GM23338 (cell line): ENCODE measurements around the gene FLT1. TPM values are rescaled to one million over a fixed set of nuclear protein-coding genes. Genes with fewer than 3 reads are reported as not detected.
A peak's percentile ranks its signal among the peaks of the same experiment; 100 is the strongest.

ENCODE experiments used
- ATAC-seq: fragments of 200-7000 bp; cut with Tn5 transposase; 3 replicates; pipeline ENCODE4 v1.9.1; 2020
- DNase-seq: peaks from one replicate; pipeline ENCODE4 v3.0.0-alpha.2; 2015; ENCODE audit warnings: low spot score
- H2AFZ ChIP-seq: fragments of 200-600 bp; sonication (generic); 2 replicates; pipeline ENCODE4 v1.8.0; 2016; ENCODE audit warnings: antibody characterized with exemption, mild to moderate bottlenecking, moderate library complexity
- H3F3A ChIP-seq: fragments of 200-600 bp; sonication (generic); replicated peaks from 2 replicates; pipeline ENCODE4 v1.8.0; 2017; ENCODE audit warnings: antibody characterized with exemption, mixed run types, low read depth
- H3K27ac ChIP-seq: fragments of 200-600 bp; sonication (generic); 2 replicates; pipeline ENCODE4 v1.6.1; 2016; ENCODE audit warnings: low read depth
- H3K27me3 ChIP-seq: fragments of 200-600 bp; sonication (generic); 2 replicates; pipeline ENCODE4 v1.8.0; 2016; ENCODE audit warnings: mild to moderate bottlenecking, mixed run types, moderate library complexity; ENCODE audit not compliant: insufficient read depth
- H3K36me3 ChIP-seq: fragments of 200-600 bp; sonication (generic); 2 replicates; pipeline ENCODE4 v1.8.0; 2016; ENCODE audit warnings: mild to moderate bottlenecking; ENCODE audit not compliant: insufficient read depth
- H3K4me1 ChIP-seq: fragments of 200-600 bp; sonication (generic); 2 replicates; pipeline ENCODE4 v1.8.0; 2016; ENCODE audit warnings: mild to moderate bottlenecking, moderate library complexity; ENCODE audit not compliant: insufficient read depth
- H3K4me2 ChIP-seq: fragments of 200-600 bp; sonication (generic); 2 replicates; pipeline ENCODE4 v1.7.1; 2017; ENCODE audit warnings: mixed run types
- H3K4me3 ChIP-seq: fragments of 200-600 bp; sonication (generic); 2 replicates; pipeline ENCODE4 v1.6.1; 2016; ENCODE audit warnings: mixed run types
- H3K79me2 ChIP-seq: fragments of 200-600 bp; sonication (generic); replicated peaks from 2 replicates; pipeline ENCODE4 v1.8.0; 2017; ENCODE audit warnings: mild to moderate bottlenecking; ENCODE audit not compliant: insufficient read depth
- H3K9me2 ChIP-seq: fragments of 200-600 bp; sonication (generic); 2 replicates; pipeline ENCODE4 v1.8.0; 2017; ENCODE audit not compliant: insufficient read depth
- H4K20me1 ChIP-seq: fragments of 200-600 bp; sonication (generic); replicated peaks from 2 replicates; pipeline ENCODE4 v1.8.0; 2017; ENCODE audit warnings: mild to moderate bottlenecking; ENCODE audit not compliant: insufficient read depth
- H3K27ac Mint-ChIP-seq: 2 replicates; pipeline ENCODE4 v1.8.0; 2020; ENCODE audit warnings: inconsistent platforms, mild to moderate bottlenecking, moderate library complexity, mixed read lengths
- H3K27me3 Mint-ChIP-seq: 3 replicates; pipeline ENCODE4 v1.8.0; 2022; ENCODE audit warnings: low read depth, mild to moderate bottlenecking, moderate library complexity, mixed read lengths, inconsistent platforms; ENCODE audit not compliant: insufficient read depth, poor library complexity
- H3K36me3 Mint-ChIP-seq: 3 replicates; pipeline ENCODE4 v1.8.0; 2021; ENCODE audit warnings: low read depth, mild to moderate bottlenecking, inconsistent platforms, moderate library complexity, mixed read lengths
- H3K4me1 Mint-ChIP-seq: 3 replicates; pipeline ENCODE4 v1.8.0; 2020; ENCODE audit warnings: mild to moderate bottlenecking, inconsistent platforms, mixed read lengths
- H3K4me3 Mint-ChIP-seq: 3 replicates; pipeline ENCODE4 v1.8.0; 2021; ENCODE audit warnings: moderate library complexity, mild to moderate bottlenecking, inconsistent platforms, mixed read lengths
- H3K9me3 Mint-ChIP-seq: 3 replicates; pipeline ENCODE4 v1.8.0; 2020; ENCODE audit warnings: moderate library complexity, mild to moderate bottlenecking, inconsistent platforms, mixed read lengths
- CREB1 ChIP-seq: fragments of 250-450 bp; sonication (Bioruptor Pico); IDR thresholded peaks from 2 replicates; pipeline ENCODE4 v1.5.0; 2020; ENCODE audit warnings: low read depth, mild to moderate bottlenecking, moderate library complexity
- EZH2 ChIP-seq: fragments of 200-600 bp; sonication (generic); IDR thresholded peaks from one replicate; pipeline ENCODE4 v1.8.0; 2017; ENCODE audit warnings: antibody characterized with exemption, mild to moderate bottlenecking, low read depth; ENCODE audit not compliant: unreplicated experiment
- JUNB ChIP-seq: IDR thresholded peaks from one replicate; pipeline ENCODE4 v1.6.1; 2016; ENCODE audit warnings: antibody characterized with exemption; ENCODE audit not compliant: unreplicated experiment
- NANOG ChIP-seq: IDR thresholded peaks from 2 replicates; pipeline ENCODE4 v1.6.1; 2016; ENCODE audit warnings: antibody characterized with exemption, borderline replicate concordance
- POLR2AphosphoS5 ChIP-seq: IDR thresholded peaks from 2 replicates; pipeline ENCODE4 v1.6.1; 2016; ENCODE audit warnings: antibody characterized with exemption, low read depth
- STAT1 ChIP-seq: IDR thresholded peaks from one replicate; pipeline ENCODE4 v1.6.1; 2016; ENCODE audit warnings: antibody characterized with exemption; ENCODE audit not compliant: unreplicated experiment
- ZNF114 ChIP-seq: fragments of 250-450 bp; sonication (Bioruptor Pico); IDR thresholded peaks from 2 replicates; pipeline ENCODE4 v1.5.0; 2020; ENCODE audit warnings: mild to moderate bottlenecking, moderate library complexity
- ZNF331 ChIP-seq: fragments of 250-450 bp; sonication (Bioruptor Pico); IDR thresholded peaks from 2 replicates; pipeline ENCODE4 v1.5.0; 2020; ENCODE audit warnings: low read depth, mild to moderate bottlenecking, moderate library complexity
- polyA plus RNA-seq: library from polyadenylated mRNA; unstranded; fragments of >200 nt; fragmentation: Nextera tagmentation; extraction: Ambion mirVana; gene quantifications from 2 replicates; pipeline ENCODE4 v1.2.1, GENCODE V29; 2016
- total RNA-seq: library from RNA; depleted of rRNA; stranded (reverse); fragments of >200 nt; shearing (Covaris generic); gene quantifications from 2 replicates; pipeline ENCODE4 v1.2.3, GENCODE V29; 2014
- TF ChIP-seq, protein P1 (sequence below): IDR thresholded peaks from 2 replicates; pipeline ENCODE4 v1.6.1; 2016; ENCODE audit warnings: antibody characterized with exemption
- TF ChIP-seq, protein P2 (sequence below), 2 experiments: fragments of 200-600 bp in 1 of 2; sonication (generic) in 1 of 2; conservative IDR thresholded peaks; 2 replicates each; pipeline versions ENCODE4 v1.5.1 to v1.6.1; 2016 to 2017; ENCODE audit warnings: antibody characterized with exemption in 2 of 2, low read depth in 2 of 2, mild to moderate bottlenecking in 2 of 2, moderate library complexity in 1 of 2
- TF ChIP-seq, protein P3 (sequence below): fragments of 250-450 bp; sonication (Bioruptor Pico); IDR thresholded peaks from 2 replicates; pipeline ENCODE4 v1.5.0; 2020; ENCODE audit warnings: mild to moderate bottlenecking, moderate library complexity

Gene FLT1
- total and polyA plus RNA-seq, 2 experiments from 2014 or later = 26.8 to 116 TPM

DNA sequence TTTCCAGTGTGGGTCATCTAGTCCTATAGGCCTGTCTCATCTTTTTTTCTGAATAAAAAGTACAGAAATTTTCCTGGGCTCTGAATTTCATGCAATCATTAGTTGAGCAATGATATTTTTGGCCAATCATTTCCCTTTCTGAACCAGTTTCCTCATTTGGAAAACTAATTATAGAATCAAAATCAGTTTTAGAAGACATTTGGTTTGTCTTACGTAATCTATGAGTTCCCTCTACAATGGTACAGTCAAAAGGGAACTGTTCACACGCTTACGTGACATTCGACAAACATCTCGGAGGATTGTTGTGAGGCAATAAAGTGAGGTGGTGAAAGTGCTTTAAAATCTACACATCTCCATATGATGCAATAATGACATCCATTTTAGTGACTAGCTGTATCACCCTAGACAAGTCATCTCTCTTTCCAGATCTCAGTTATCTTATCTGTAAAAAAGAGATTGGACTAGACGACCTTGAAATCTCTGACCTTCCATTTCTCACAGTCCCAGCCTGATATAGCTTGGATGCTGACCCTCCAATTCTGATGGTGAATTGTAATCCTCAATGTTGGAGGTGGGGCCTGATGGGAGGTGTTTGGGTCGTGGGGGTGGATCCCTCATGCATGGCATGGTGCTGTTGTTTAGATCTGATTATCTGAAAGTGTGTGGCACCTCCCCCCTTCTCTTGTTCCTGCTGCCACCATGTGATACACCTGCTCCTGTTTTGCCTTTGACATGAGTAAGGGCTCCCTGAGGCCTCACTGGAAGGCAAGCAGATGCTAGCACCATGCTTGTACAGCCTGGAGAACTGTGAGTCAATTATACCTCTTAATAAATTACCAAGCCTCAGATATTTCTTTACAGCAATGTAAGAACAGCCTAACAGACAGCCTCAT, 26.7 kb downstream of the FLT1 start:
- no peaks in the 10 kb centered on the region for H3K9me2 ChIP-seq
- H3K4me1 ChIP-seq = peaks cover 43% of the 10 kb centered on the region
- ATAC-seq = peak; percentile 60
- Mint-ChIP-seq H3K4me1 (peaks cover 54% of the 10 kb centered on the region), H3K4me3 (no peak overlapping the region), H3K9me3 (peaks cover 6% of the 10 kb centered on the region; the same call in 2 of the 3 replicates), H3K27ac (peak overlapping the region; percentile 93), H3K27me3 (peaks cover 3% of the 10 kb centered on the region), H3K36me3 (peaks cover 80% of the 10 kb centered on the region)
- peaks cover 17% of the 10 kb centered on the region for H4K20me1 ChIP-seq
- peaks cover 92% of the 10 kb centered on the region for H3K79me2 ChIP-seq
- H3K27ac ChIP-seq = peak overlapping the region; percentile 68
- no peak overlapping the region for H2AFZ ChIP-seq
- DNase-seq = no peak
- peaks cover 7% of the 10 kb centered on the region; the same call in 1 of the 2 replicates for H3F3A ChIP-seq
- TF ChIP-seq ZNF331 = no peak
- TF ChIP-seq, protein P1, sequence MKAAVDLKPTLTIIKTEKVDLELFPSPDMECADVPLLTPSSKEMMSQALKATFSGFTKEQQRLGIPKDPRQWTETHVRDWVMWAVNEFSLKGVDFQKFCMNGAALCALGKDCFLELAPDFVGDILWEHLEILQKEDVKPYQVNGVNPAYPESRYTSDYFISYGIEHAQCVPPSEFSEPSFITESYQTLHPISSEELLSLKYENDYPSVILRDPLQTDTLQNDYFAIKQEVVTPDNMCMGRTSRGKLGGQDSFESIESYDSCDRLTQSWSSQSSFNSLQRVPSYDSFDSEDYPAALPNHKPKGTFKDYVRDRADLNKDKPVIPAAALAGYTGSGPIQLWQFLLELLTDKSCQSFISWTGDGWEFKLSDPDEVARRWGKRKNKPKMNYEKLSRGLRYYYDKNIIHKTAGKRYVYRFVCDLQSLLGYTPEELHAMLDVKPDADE = no peak
- TF ChIP-seq POLR2AphosphoS5 = no peak
- no peak for TF ChIP-seq CREB1 (CRISPR knock-in tag)
- no peak for TF ChIP-seq ZNF114 (CRISPR knock-in tag)
- TF ChIP-seq, protein P2, sequence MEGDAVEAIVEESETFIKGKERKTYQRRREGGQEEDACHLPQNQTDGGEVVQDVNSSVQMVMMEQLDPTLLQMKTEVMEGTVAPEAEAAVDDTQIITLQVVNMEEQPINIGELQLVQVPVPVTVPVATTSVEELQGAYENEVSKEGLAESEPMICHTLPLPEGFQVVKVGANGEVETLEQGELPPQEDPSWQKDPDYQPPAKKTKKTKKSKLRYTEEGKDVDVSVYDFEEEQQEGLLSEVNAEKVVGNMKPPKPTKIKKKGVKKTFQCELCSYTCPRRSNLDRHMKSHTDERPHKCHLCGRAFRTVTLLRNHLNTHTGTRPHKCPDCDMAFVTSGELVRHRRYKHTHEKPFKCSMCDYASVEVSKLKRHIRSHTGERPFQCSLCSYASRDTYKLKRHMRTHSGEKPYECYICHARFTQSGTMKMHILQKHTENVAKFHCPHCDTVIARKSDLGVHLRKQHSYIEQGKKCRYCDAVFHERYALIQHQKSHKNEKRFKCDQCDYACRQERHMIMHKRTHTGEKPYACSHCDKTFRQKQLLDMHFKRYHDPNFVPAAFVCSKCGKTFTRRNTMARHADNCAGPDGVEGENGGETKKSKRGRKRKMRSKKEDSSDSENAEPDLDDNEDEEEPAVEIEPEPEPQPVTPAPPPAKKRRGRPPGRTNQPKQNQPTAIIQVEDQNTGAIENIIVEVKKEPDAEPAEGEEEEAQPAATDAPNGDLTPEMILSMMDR (conservative IDR thresholded peaks at IDR 0.05; ENCODE audit: low read depth in 2 of 2) = no peak
- no peak for TF ChIP-seq STAT1
- no peak for TF ChIP-seq EZH2
- no peak for TF ChIP-seq JUNB
- peaks cover 30% of the 10 kb centered on the region for H3K36me3 ChIP-seq
- H3K27me3 ChIP-seq = no peaks in the 10 kb centered on the region
- H3K4me3 ChIP-seq = no peak overlapping the region
- H3K4me2 ChIP-seq = no peak overlapping the region

DNA sequence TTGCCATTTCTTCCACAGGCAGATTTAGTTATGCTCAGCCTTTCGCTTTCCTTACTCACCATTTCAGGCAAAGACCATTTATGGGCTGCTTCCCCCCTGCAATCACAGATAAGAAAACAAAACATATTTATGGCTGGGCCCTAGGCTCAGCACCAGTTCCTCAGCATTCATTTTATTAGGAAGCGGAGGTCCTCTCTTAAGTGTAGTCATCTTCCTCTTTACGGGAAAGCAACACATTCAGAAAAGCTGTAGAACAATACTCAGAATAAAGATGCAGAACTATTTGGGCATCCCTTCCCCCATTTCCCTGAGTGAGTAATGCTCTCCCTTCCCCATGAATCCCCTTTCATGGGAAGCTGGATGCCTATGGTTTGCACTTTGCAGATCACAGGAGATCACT, 27.9 kb downstream of the FLT1 start:
- Mint-ChIP-seq H3K36me3 (peaks cover 81% of the 10 kb centered on the region), H3K4me3 (no peak overlapping the region), H3K27me3 (peaks cover 4% of the 10 kb centered on the region), H3K27ac (peak overlapping the region; percentile 85; the same call in 1 of the 2 replicates), H3K9me3 (no peaks in the 10 kb centered on the region; the same call in 2 of the 3 replicates), H3K4me1 (peaks cover 50% of the 10 kb centered on the region)
- H3F3A ChIP-seq = peaks cover 7% of the 10 kb centered on the region; the same call in 1 of the 2 replicates
- H3K9me2 ChIP-seq = no peaks in the 10 kb centered on the region
- no peak overlapping the region for H3K4me2 ChIP-seq
- peak overlapping the region; percentile 62 for H3K27ac ChIP-seq
- H3K27me3 ChIP-seq = no peaks in the 10 kb centered on the region
- ATAC-seq = no peak
- DNase-seq = no peak
- H3K36me3 ChIP-seq = peaks cover 30% of the 10 kb centered on the region
- no peak overlapping the region for H3K4me3 ChIP-seq
- peaks cover 84% of the 10 kb centered on the region for H3K79me2 ChIP-seq
- peaks cover 17% of the 10 kb centered on the region for H4K20me1 ChIP-seq
- no peak overlapping the region for H2AFZ ChIP-seq
- H3K4me1 ChIP-seq = peaks cover 37% of the 10 kb centered on the region
- TF ChIP-seq POLR2AphosphoS5 (no peak), STAT1 (no peak), NANOG (no peak)
- TF ChIP-seq, protein P3, sequence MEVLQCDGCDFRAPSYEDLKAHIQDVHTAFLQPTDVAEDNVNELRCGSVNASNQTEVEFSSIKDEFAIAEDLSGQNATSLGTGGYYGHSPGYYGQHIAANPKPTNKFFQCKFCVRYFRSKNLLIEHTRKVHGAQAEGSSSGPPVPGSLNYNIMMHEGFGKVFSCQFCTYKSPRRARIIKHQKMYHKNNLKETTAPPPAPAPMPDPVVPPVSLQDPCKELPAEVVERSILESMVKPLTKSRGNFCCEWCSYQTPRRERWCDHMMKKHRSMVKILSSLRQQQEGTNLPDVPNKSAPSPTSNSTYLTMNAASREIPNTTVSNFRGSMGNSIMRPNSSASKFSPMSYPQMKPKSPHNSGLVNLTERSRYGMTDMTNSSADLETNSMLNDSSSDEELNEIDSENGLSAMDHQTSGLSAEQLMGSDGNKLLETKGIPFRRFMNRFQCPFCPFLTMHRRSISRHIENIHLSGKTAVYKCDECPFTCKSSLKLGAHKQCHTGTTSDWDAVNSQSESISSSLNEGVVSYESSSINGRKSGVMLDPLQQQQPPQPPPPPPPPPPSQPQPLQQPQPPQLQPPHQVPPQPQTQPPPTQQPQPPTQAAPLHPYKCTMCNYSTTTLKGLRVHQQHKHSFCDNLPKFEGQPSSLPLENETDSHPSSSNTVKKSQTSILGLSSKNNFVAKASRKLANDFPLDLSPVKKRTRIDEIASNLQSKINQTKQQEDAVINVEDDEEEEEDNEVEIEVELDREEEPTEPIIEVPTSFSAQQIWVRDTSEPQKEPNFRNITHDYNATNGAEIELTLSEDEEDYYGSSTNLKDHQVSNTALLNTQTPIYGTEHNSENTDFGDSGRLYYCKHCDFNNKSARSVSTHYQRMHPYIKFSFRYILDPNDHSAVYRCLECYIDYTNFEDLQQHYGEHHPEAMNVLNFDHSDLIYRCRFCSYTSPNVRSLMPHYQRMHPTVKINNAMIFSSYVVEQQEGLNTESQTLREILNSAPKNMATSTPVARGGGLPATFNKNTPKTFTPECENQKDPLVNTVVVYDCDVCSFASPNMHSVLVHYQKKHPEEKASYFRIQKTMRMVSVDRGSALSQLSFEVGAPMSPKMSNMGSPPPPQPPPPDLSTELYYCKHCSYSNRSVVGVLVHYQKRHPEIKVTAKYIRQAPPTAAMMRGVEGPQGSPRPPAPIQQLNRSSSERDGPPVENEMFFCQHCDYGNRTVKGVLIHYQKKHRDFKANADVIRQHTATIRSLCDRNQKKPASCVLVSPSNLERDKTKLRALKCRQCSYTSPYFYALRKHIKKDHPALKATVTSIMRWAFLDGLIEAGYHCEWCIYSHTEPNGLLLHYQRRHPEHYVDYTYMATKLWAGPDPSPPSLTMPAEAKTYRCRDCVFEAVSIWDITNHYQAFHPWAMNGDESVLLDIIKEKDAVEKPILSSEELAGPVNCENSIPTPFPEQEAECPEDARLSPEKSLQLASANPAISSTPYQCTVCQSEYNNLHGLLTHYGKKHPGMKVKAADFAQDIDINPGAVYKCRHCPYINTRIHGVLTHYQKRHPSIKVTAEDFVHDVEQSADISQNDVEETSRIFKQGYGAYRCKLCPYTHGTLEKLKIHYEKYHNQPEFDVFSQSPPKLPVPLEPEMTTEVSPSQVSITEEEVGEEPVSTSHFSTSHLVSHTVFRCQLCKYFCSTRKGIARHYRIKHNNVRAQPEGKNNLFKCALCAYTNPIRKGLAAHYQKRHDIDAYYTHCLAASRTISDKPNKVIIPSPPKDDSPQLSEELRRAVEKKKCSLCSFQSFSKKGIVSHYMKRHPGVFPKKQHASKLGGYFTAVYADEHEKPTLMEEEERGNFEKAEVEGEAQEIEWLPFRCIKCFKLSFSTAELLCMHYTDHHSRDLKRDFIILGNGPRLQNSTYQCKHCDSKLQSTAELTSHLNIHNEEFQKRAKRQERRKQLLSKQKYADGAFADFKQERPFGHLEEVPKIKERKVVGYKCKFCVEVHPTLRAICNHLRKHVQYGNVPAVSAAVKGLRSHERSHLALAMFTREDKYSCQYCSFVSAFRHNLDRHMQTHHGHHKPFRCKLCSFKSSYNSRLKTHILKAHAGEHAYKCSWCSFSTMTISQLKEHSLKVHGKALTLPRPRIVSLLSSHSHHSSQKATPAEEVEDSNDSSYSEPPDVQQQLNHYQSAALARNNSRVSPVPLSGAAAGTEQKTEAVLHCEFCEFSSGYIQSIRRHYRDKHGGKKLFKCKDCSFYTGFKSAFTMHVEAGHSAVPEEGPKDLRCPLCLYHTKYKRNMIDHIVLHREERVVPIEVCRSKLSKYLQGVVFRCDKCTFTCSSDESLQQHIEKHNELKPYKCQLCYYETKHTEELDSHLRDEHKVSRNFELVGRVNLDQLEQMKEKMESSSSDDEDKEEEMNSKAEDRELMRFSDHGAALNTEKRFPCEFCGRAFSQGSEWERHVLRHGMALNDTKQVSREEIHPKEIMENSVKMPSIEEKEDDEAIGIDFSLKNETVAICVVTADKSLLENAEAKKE (CRISPR knock-in tag) = no peak
